ENCODE measurements around the gene LINGO3.

Gene LINGO3

GRCh38 chr19:2319551-2319950, 11.6 kb upstream of the LINGO3 start:
- peaks cover 5% of the 10 kb centered on the region; the same call in 1 of the 2 replicates for H3K36me3 ChIP-seq (ENCODE audit: insufficient read depth, low read length)
- H3K9me3 ChIP-seq (ENCODE audit: low read depth, low read length), result no peaks in the 10 kb centered on the region
- TF ChIP-seq EZH2 (IDR thresholded peaks at IDR 0.05), result no peak
- TF ChIP-seq FOXP2 (optimal IDR thresholded peaks at IDR 0.05; ENCODE audit: control extremely low read depth, extremely low read length, insufficient read depth), result no peak
- no peak for TF ChIP-seq POLR2AphosphoS5 (IDR thresholded peaks at IDR 0.05; ENCODE audit: borderline replicate concordance, low read depth, low read length)
- no peak overlapping the region for H3K4me3 ChIP-seq
- no peak for DNase-seq (ENCODE audit: low read depth, low spot score)
- no peak overlapping the region for H3K9ac ChIP-seq (ENCODE audit: insufficient read length)
- H3K27ac ChIP-seq, result no peak overlapping the region

DNA sequence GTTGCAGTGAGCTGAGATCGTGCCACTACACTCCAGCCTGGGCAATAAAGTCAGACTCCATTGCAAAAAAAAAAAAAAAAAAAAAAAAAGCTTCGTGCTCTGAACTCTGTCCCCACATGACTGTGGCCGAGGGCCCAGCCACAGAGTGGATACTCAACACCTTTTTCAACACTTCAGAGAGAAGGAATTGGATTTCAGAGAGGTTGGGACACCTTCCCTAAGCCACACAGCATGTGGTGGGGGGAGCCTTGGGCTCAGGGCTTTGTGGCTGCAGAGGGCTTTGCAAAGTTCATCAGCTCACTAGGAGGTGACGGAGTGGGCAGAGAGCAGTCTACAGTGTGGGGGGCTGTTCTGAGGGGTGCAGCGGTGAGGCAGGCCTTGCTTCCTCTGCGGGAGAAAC, 11.0 kb upstream of the LINGO3 start:
- Histone ChIP-seq H3K9me3 (ENCODE audit: low read depth, low read length) (no peaks in the 10 kb centered on the region), H3K27ac (no peak overlapping the region), H3K36me3 (ENCODE audit: insufficient read depth, low read length) (no peaks in the 10 kb centered on the region; the same call in 1 of the 2 replicates), H3K4me3 (no peak overlapping the region), H3K9ac (ENCODE audit: insufficient read length) (no peak overlapping the region)
- no peak for DNase-seq (ENCODE audit: low read depth, low spot score)
- no peak for TF ChIP-seq POLR2AphosphoS5 (IDR thresholded peaks at IDR 0.05; ENCODE audit: borderline replicate concordance, low read depth, low read length)

- H3K4me3 ChIP-seq, result no peak overlapping the region
- H3K9ac ChIP-seq (ENCODE audit: insufficient read length), result no peak overlapping the region
- H3K9me3 ChIP-seq (ENCODE audit: low read depth, low read length), result no peaks in the 10 kb centered on the region
- no peak overlapping the region for H3K27ac ChIP-seq
- no peaks in the 10 kb centered on the region; the same call in 1 of the 2 replicates for H3K36me3 ChIP-seq (ENCODE audit: insufficient read depth, low read length)
- no peak for DNase-seq (ENCODE audit: low read depth, low spot score)
- TF ChIP-seq POLR2AphosphoS5 (IDR thresholded peaks at IDR 0.05; ENCODE audit: borderline replicate concordance, low read depth, low read length) (no peak), EZH2 (IDR thresholded peaks at IDR 0.05) (no peak), FOXP2 (optimal IDR thresholded peaks at IDR 0.05; ENCODE audit: control extremely low read depth, extremely low read length, insufficient read depth) (no peak)
Observed at GRCh38 chr19:2317756-2318155, 9.8 kb upstream of the LINGO3 start.

DNA sequence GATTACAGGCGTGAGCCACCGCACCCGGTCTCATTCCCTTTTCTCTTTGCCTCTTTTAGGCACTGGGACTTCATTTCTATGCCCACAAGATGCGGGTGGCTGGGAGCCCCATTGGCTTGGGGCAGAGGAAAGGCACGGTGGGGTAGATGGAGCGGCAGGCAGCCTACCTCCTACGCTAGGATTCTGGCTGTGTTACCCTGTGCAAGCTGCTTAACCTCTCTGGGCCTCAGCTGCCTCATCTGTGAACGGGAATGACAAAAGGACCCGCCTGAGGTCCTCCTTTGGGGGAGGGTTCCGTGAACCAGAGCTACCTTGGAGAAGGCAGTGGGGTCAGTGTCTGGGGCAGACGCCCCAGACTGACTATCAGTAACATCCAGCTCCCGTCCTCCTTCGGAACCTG, 9.3 kb upstream of the LINGO3 start:
- no peak overlapping the region for H3K4me3 ChIP-seq
- H3K36me3 ChIP-seq (ENCODE audit: insufficient read depth, low read length), result no peaks in the 10 kb centered on the region
- H3K9me3 ChIP-seq (ENCODE audit: low read depth, low read length), result no peaks in the 10 kb centered on the region
- no peak for DNase-seq (ENCODE audit: low read depth, low spot score)
- no peak overlapping the region for H3K9ac ChIP-seq (ENCODE audit: insufficient read length)
- H3K27ac ChIP-seq, result no peak overlapping the region
- no peak for TF ChIP-seq EZH2 (IDR thresholded peaks at IDR 0.05)
- TF ChIP-seq POLR2AphosphoS5 (IDR thresholded peaks at IDR 0.05; ENCODE audit: borderline replicate concordance, low read depth, low read length), result no peak
- no peak for TF ChIP-seq FOXP2 (optimal IDR thresholded peaks at IDR 0.05; ENCODE audit: control extremely low read depth, extremely low read length, insufficient read depth)

DNA sequence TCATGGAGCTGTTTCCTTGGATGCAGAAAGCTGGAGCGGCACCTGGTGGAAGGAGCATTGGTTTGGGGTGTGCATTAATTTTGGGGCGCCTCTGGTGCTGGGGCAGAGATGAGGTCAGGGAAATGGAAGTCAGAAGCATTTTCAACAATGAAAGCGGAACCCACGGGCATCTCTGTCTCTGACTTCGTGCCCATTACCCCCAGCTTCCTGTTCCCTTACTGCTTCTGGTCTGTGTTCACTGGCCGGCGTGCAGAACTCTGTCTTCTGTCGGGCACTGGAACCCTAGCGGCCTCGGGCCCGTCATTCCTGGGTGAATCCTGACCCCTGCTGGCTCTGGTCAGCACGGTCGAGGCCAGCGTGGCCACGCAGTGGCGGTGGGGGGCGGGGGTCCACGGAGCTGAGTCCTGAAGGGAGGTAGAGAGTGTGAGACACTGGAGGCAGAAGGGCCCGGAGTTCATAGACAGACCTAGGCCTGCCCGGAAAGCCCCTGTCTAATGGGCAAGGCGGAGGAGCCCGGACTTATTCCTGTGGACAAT, 7.9 kb upstream of the LINGO3 start:
- Histone ChIP-seq H3K9me3 (ENCODE audit: low read depth, low read length) (no peaks in the 10 kb centered on the region), H3K4me3 (no peak overlapping the region), H3K36me3 (ENCODE audit: insufficient read depth, low read length) (no peaks in the 10 kb centered on the region), H3K27ac (no peak overlapping the region), H3K9ac (ENCODE audit: insufficient read length) (no peak overlapping the region)
- no peak for DNase-seq (ENCODE audit: low read depth, low spot score)
- no peak for TF ChIP-seq EZH2 (IDR thresholded peaks at IDR 0.05)
- no peak for TF ChIP-seq FOXP2 (optimal IDR thresholded peaks at IDR 0.05; ENCODE audit: control extremely low read depth, extremely low read length, insufficient read depth)
- TF ChIP-seq POLR2AphosphoS5 (IDR thresholded peaks at IDR 0.05; ENCODE audit: borderline replicate concordance, low read depth, low read length), result no peak

DNA sequence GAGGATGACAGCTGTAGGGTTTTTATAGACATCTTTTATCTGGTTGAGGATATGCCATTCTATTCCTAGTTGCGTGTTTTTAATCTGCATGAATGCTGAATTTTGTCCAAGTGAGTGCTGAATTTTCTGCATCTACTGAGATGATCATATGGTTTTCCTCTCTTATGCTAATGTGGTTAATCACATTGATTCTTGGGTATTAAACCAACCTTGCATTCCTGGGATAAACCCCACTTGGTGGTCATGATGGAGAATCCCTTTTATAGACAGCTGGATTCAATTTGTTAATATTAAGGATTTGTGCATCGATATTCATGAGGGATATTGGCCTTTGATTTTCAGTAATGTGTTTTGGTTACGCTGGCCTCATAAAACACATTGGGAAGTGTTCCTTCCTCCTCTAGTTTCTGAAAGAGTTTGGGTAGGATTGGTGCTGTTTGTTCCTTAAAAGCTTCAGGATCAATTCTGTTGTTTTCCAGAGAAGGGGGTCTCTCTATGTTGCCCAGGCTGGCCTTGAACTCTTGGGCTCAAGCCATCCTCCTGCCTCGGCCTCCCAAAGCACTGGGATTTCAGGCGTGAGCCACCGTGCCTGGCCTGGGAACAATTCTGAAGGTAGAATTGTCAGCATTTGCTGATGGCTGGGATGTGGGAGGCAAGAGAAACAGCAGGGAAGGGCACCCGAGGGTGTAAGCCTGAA, 7.3 kb upstream of the LINGO3 start:
- H3K4me3 ChIP-seq, result no peak overlapping the region
- no peak overlapping the region for H3K9ac ChIP-seq (ENCODE audit: insufficient read length)
- DNase-seq (ENCODE audit: low read depth, low spot score), result no peak
- no peak for TF ChIP-seq POLR2AphosphoS5 (IDR thresholded peaks at IDR 0.05; ENCODE audit: borderline replicate concordance, low read depth, low read length)
- H3K9me3 ChIP-seq (ENCODE audit: low read depth, low read length), result no peaks in the 10 kb centered on the region
- no peak overlapping the region for H3K27ac ChIP-seq
- H3K36me3 ChIP-seq (ENCODE audit: insufficient read depth, low read length), result no peaks in the 10 kb centered on the region

DNA sequence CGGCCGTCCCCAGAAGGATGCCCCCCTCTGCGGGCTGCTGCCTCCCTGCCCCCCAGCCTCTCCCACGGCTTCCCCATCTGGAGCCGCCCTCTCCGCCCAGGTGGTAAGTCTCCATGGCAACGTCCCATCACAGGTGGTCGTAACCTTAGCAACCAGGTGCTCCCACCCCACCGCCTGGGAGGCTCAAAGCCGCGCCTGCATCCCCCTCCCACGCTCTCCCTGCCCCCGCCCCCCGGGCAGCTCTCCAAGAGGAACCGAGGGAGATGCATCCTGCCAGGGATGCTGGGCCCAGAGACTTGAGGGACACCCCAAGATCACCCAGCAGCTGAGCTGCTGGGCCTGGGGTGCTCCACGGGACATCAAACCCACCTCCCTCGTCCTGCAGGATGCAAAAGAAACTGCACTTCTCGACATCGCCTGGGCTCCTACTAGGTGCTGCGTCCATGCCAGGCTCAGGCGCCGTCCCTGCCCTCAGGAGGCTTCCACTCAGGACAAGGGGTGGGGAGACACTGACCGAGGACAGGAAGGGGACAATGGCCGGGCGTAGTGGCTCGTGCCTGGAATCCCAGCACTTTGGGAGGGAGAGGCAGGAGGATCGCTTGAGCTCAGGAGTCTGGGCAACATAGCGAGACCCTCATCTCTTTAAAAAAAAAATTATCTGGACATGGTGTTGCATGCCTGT, 5.0 kb upstream of the LINGO3 start:
- no peak for DNase-seq (ENCODE audit: low read depth, low spot score)
- no peak overlapping the region for H3K9ac ChIP-seq (ENCODE audit: insufficient read length)
- no peak overlapping the region for H3K4me3 ChIP-seq
- H3K9me3 ChIP-seq (ENCODE audit: low read depth, low read length), result no peaks in the 10 kb centered on the region
- H3K36me3 ChIP-seq (ENCODE audit: insufficient read depth, low read length), result no peaks in the 10 kb centered on the region
- no peak for TF ChIP-seq EZH2 (IDR thresholded peaks at IDR 0.05)
- H3K27ac ChIP-seq, result no peak overlapping the region

- H3K36me3 ChIP-seq (ENCODE audit: insufficient read depth, low read length), result no peaks in the 10 kb centered on the region
- no peak overlapping the region for H3K4me3 ChIP-seq
- no peak overlapping the region for H3K27ac ChIP-seq
- H3K9me3 ChIP-seq (ENCODE audit: low read depth, low read length), result no peaks in the 10 kb centered on the region
- TF ChIP-seq POLR2AphosphoS5 (IDR thresholded peaks at IDR 0.05; ENCODE audit: borderline replicate concordance, low read depth, low read length), result no peak
- no peak for TF ChIP-seq FOXP2 (optimal IDR thresholded peaks at IDR 0.05; ENCODE audit: control extremely low read depth, extremely low read length, insufficient read depth)
- no peak for TF ChIP-seq EZH2 (IDR thresholded peaks at IDR 0.05)
- H3K9ac ChIP-seq (ENCODE audit: insufficient read length), result no peak overlapping the region
- no peak for DNase-seq (ENCODE audit: low read depth, low spot score)
Observed at GRCh38 chr19:2311093-2311492, 3.1 kb upstream of the LINGO3 start.
